NAMALWA (cell line): Measurements from ENCODE around the gene TTC7B.

Experiments used
- DNase-seq: peaks from one replicate; pipeline ENCODE4 v3.0.0-alpha.2; 2015; ENCODE audit warnings: low spot score

Gene TTC7B

DNA sequence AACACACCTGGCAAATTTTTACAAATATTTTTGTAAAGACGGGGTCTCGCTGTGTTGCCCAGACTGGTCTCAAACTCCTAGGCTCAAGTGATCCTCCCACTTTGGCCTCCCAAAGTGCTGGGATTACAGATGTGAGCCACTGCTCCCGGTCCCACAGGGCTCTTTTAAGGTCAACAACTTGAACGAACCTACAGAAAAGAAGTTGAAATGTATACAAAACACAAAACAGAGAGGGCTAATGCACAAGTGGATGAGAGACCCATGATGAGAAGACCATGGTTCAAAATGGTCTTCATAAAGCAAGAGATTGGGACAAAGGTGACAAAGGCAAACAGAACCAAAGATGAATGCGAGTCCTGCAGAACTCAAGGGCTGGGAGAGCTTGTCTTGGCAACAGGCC, 328.0 kb downstream of the TTC7B start:
- no peak for DNase-seq

DNA sequence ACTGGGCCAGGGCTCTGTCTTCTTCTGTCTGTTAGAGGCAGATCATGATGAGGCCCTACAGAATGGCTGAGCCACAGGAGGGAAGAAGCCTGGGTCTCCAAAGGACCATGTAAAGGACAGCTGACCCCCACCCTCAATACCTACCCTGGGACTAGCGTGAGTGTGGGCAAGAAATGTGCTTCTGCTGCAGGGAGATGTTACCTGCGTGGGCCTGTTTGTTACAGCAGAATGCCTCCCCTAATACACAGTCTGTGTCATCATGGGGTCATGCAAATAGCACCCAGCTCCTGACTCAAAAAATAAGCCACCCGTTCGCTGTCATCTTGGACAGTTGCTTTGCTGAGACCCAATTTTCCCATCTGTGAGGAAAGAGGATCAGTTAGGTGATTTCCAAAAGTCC, 328.8 kb downstream of the TTC7B start:
- no peak for DNase-seq

DNA sequence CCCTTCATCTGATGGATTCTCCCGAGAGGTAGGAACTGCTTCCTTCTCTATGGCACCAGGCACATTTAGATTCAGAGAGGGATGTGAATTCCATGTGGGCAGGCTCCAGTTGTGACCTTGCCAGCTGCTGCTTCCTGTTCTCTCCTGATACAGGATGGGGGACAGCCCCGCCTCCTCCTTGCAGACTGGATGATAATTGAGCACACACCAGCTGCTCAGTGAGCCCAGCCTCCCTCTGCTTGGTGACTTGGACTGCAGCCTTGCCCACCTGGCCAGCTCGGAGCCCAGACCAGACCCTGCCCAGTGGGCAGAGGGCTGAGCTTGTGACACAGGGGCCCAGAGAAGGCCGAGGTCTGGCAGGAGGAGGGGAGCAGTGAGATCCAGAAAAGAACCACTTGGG, 329.2 kb downstream of the TTC7B start:
- no peak for DNase-seq

DNA sequence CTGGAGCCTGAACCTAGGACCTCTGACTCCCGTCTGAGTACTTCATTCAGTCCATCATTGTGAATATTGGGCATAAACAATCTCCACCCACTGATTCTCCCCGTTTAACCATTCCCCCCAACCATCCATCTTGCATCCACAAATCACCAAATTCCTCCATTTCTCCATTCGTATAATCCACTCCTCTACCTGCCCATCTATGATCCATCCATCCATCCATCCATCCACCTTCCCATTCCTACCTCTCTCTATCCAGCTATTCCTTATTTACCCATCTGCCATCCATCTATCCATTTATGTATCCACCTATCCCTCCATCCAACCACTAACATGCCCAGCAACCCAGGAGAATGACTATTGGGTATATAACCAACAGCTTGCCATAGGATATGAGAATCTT, 331.9 kb downstream of the TTC7B start:
- no peak for DNase-seq

DNA sequence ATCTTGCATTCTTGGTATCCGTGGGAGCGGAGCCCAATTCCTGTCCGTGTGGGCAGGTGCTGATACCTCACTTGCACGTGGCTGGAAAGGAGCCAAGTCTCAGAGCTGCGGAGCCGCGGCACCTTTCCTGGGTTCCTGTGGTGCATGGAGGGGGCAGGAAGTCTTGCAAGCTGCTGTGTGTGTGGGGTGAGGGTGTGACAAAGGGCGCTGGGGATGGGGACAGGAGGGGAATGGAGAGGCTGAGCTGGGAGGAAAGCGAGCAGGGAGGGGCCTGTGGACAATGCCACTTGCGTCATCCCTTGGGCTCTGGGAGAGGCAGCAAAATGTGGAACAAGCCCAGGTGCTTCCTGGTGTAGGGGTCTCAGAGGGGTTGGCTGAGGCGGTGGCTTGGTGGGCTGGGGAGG, 332.7 kb downstream of the TTC7B start:
- no peak for DNase-seq

DNA sequence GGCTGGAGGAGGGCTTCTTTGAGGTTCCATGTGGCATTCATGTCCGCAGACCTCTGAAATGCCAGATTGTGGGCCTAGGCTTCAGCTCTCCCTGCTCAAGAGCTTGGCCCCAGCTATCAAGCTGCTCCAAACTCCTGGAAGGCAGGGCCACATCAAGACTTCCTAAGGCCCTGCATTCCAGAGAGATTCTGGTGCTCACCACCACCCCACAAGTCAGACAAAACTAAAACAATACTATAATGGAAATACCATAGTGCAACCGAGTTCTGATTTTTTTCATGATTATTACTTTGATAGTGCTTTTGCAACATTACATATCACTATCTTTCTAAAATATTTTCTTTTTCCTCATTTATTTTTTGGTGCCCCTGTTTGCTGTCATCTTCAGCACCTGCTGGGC, 333.1 kb downstream of the TTC7B start:
- DNase-seq, result no peak

DNA sequence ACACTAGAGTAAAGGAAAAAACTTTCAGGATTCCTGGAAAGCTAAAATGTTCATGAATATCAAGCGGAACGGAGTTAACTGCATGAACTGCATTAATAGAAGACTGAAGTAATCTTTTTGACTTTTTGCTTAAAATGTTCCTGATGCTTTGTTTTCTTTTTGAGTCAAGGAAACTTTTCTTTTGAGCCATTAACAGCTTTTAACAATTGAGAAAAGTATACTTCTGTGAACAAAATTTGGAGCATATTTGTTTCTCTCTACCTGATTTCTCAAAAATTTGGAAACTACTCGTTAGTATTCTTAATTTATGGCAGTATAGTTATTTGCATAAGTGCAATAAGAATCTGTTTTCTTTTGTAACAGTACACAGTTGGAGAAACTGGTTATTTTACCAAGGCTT, 340.9 kb downstream of the TTC7B start:
- peak; percentile 21 for DNase-seq
